ENCODE results near the gene NKAIN1. TPM values are rescaled to one million over a fixed set of nuclear protein-coding genes. Genes with fewer than 3 reads are reported as not detected.

Gene NKAIN1
- polyA plus RNA-seq, 1 donor from 2014 or later = 33.4 TPM

DNA sequence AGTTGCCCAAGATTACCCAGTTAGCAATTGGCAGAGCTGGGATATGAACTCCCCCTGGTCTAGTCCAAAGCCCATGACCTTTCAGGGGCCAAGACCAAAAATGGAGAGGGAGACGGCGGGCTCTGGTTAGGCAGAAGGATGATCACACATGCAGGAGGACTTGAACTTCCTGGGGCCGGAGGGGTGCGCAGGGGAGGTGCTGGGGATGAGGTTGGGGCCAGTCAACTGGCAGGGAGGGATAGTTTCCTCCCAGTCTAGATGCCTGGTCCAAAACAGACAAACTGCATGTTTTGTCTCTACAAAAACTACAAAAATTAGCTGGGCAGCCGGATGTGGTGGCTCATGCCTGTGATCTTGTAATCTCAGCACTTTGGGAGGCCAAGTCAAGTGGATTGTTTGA lies 78.1 kb downstream of the NKAIN1 start:
- H3K27me3 ChIP-seq (ENCODE audit: insufficient read depth, low read depth, low read length) = no peaks in the 10 kb centered on the region
- H3K9me2 ChIP-seq (ENCODE audit: insufficient read depth, low read length) = no peaks in the 10 kb centered on the region
- H3K9me3 ChIP-seq (ENCODE audit: low read length) = no peaks in the 10 kb centered on the region
- H3K27ac ChIP-seq (ENCODE audit: low read length) = no peak overlapping the region
- H3K4me2 ChIP-seq (ENCODE audit: low read length) = no peak overlapping the region
- no peak overlapping the region for H2AFZ ChIP-seq (ENCODE audit: low read depth, low read length)
- no peak overlapping the region for H3K4me3 ChIP-seq (ENCODE audit: low read length)
- H3K79me2 ChIP-seq (replicated peaks; ENCODE audit: insufficient read depth, low read length) = no peaks in the 10 kb centered on the region
- H3F3A ChIP-seq (ENCODE audit: insufficient read depth, low read length, poor library complexity, severe bottlenecking) = no peaks in the 10 kb centered on the region
- H3K36me3 ChIP-seq (ENCODE audit: insufficient read depth, low read length) = no peaks in the 10 kb centered on the region
- no peak overlapping the region for H3K9ac ChIP-seq (ENCODE audit: low read length)
- no peak for TF ChIP-seq RAD21 (conservative IDR thresholded peaks at IDR 0.05)
- TF ChIP-seq TAF1 (IDR thresholded peaks at IDR 0.05; ENCODE audit: low read depth) = no peak
- no peak for TF ChIP-seq SMC3 (conservative IDR thresholded peaks at IDR 0.05; ENCODE audit: poor library complexity)
- no peak for TF ChIP-seq REST (IDR thresholded peaks at IDR 0.05; ENCODE audit: borderline replicate concordance)
- no peak for TF ChIP-seq EZH2 (IDR thresholded peaks at IDR 0.05; ENCODE audit: borderline replicate concordance, insufficient read depth, low read length, poor library complexity, severe bottlenecking)
- TF ChIP-seq MXI1 (conservative IDR thresholded peaks at IDR 0.05; ENCODE audit: poor library complexity, severe bottlenecking) = no peak
- TF ChIP-seq CTCF (IDR thresholded peaks at IDR 0.05; ENCODE audit: poor library complexity, severe bottlenecking) = no peak
- TF ChIP-seq EP300 (conservative IDR thresholded peaks at IDR 0.05; ENCODE audit: poor library complexity, severe bottlenecking) = no peak
- no peak for TF ChIP-seq POLR2AphosphoS5 (IDR thresholded peaks at IDR 0.05)
- no peaks in the 10 kb centered on the region for H4K20me1 ChIP-seq (ENCODE audit: insufficient read depth)

GRCh38 chr1:31159869-31160611 lies 79.6 kb downstream of the NKAIN1 start:
- no peaks in the 10 kb centered on the region for H3K36me3 ChIP-seq (ENCODE audit: insufficient read depth, low read length)
- H3K27ac ChIP-seq (ENCODE audit: low read length) = no peak overlapping the region
- H3K9me2 ChIP-seq (ENCODE audit: insufficient read depth, low read length) = no peaks in the 10 kb centered on the region
- no peaks in the 10 kb centered on the region for H4K20me1 ChIP-seq (ENCODE audit: insufficient read depth)
- H2AFZ ChIP-seq (ENCODE audit: low read depth, low read length) = no peak overlapping the region
- no peaks in the 10 kb centered on the region for H3K79me2 ChIP-seq (replicated peaks; ENCODE audit: insufficient read depth, low read length)
- H3K27me3 ChIP-seq (ENCODE audit: insufficient read depth, low read depth, low read length) = no peaks in the 10 kb centered on the region
- no peak overlapping the region for H3K4me3 ChIP-seq (ENCODE audit: low read length)
- H3F3A ChIP-seq (ENCODE audit: insufficient read depth, low read length, poor library complexity, severe bottlenecking) = no peaks in the 10 kb centered on the region
- H3K4me2 ChIP-seq (ENCODE audit: low read length) = no peak overlapping the region
- H3K9ac ChIP-seq (ENCODE audit: low read length) = no peak overlapping the region
- TF ChIP-seq EP300 (conservative IDR thresholded peaks at IDR 0.05; ENCODE audit: poor library complexity, severe bottlenecking) = no peak
- no peak for TF ChIP-seq EZH2 (IDR thresholded peaks at IDR 0.05; ENCODE audit: borderline replicate concordance, insufficient read depth, low read length, poor library complexity, severe bottlenecking)
- no peak for TF ChIP-seq REST (IDR thresholded peaks at IDR 0.05; ENCODE audit: borderline replicate concordance)
- no peak for TF ChIP-seq CTCF (IDR thresholded peaks at IDR 0.05; ENCODE audit: poor library complexity, severe bottlenecking)
- no peak for TF ChIP-seq TAF1 (IDR thresholded peaks at IDR 0.05; ENCODE audit: low read depth)
- no peak for TF ChIP-seq RAD21 (conservative IDR thresholded peaks at IDR 0.05)
- no peak for TF ChIP-seq MXI1 (conservative IDR thresholded peaks at IDR 0.05; ENCODE audit: poor library complexity, severe bottlenecking)
- no peak for TF ChIP-seq POLR2AphosphoS5 (IDR thresholded peaks at IDR 0.05)
- no peak for TF ChIP-seq SMC3 (conservative IDR thresholded peaks at IDR 0.05; ENCODE audit: poor library complexity)
- no peaks in the 10 kb centered on the region for H3K9me3 ChIP-seq (ENCODE audit: low read length)

Measured in neural cell (in vitro differentiated cells).